Measurements from ENCODE around the gene NFE2L3.
"Not testable (repeated sequence)": the region's sequence is repeated elsewhere in the genome, so short reads cannot be mapped to it uniquely, and the experiment has no call there.

NFE2L3 gene

GRCh38 chr7:26166684-26167266, 14.8 kb downstream of the NFE2L3 start:
- DNase-seq (ENCODE audit: extremely low read depth in 1 of 2, low read depth in 1 of 2) = no peak

GRCh38 chr7:26167303-26167934, 15.4 kb downstream of the NFE2L3 start:
- no peak for DNase-seq (ENCODE audit: extremely low read depth in 1 of 2, low read depth in 1 of 2)

- DNase-seq (ENCODE audit: extremely low read depth in 1 of 2, low read depth in 1 of 2) = no peak
Measured at GRCh38 chr7:26168458-26169023, 16.5 kb downstream of the NFE2L3 start.

- no peak for DNase-seq (ENCODE audit: extremely low read depth in 1 of 2, low read depth in 1 of 2)
Measured at GRCh38 chr7:26169271-26169670, 17.3 kb downstream of the NFE2L3 start.

- no peak for DNase-seq (ENCODE audit: extremely low read depth in 1 of 2, low read depth in 1 of 2)
Measured at GRCh38 chr7:26170663-26171062, 18.7 kb downstream of the NFE2L3 start.

GRCh38 chr7:26171601-26172000, 19.6 kb downstream of the NFE2L3 start:
- DNase-seq (ENCODE audit: extremely low read depth in 1 of 2, low read depth in 1 of 2) = no peak

GRCh38 chr7:26172048-26172447, 20.1 kb downstream of the NFE2L3 start:
- DNase-seq (ENCODE audit: extremely low read depth in 1 of 2, low read depth in 1 of 2) = no peak

GRCh38 chr7:26175903-26176302, 23.9 kb downstream of the NFE2L3 start:
- not testable (repeated sequence) for DNase-seq (ENCODE audit: extremely low read depth in 1 of 2, low read depth in 1 of 2)

- DNase-seq (ENCODE audit: extremely low read depth in 1 of 2, low read depth in 1 of 2) = not testable (repeated sequence)
Measured at GRCh38 chr7:26176696-26177095, 24.7 kb downstream of the NFE2L3 start.

GRCh38 chr7:26177269-26177668, 25.3 kb downstream of the NFE2L3 start:
- DNase-seq (ENCODE audit: extremely low read depth in 1 of 2, low read depth in 1 of 2) = not testable (repeated sequence)

- no peak for DNase-seq (ENCODE audit: extremely low read depth in 1 of 2, low read depth in 1 of 2)
Measured at GRCh38 chr7:26178272-26178960, 26.4 kb downstream of the NFE2L3 start.

GRCh38 chr7:26179422-26179821, 27.4 kb downstream of the NFE2L3 start:
- DNase-seq (ENCODE audit: extremely low read depth in 1 of 2, low read depth in 1 of 2) = no peak

- no peak for DNase-seq (ENCODE audit: extremely low read depth in 1 of 2, low read depth in 1 of 2)
Measured at GRCh38 chr7:26179826-26180497, 28.0 kb downstream of the NFE2L3 start.

- no peak for DNase-seq (ENCODE audit: extremely low read depth in 1 of 2, low read depth in 1 of 2)
Measured at GRCh38 chr7:26180792-26181198, 28.8 kb downstream of the NFE2L3 start.

- no peak for DNase-seq (ENCODE audit: extremely low read depth in 1 of 2, low read depth in 1 of 2)
Measured at GRCh38 chr7:26181474-26182227, 29.7 kb downstream of the NFE2L3 start.

- no peak for DNase-seq (ENCODE audit: extremely low read depth in 1 of 2, low read depth in 1 of 2)
Measured at GRCh38 chr7:26182283-26182682, 30.3 kb downstream of the NFE2L3 start.

- DNase-seq (ENCODE audit: extremely low read depth in 1 of 2, low read depth in 1 of 2) = no peak
Measured at GRCh38 chr7:26182706-26183105, 30.7 kb downstream of the NFE2L3 start.

- no peak for DNase-seq (ENCODE audit: extremely low read depth in 1 of 2, low read depth in 1 of 2)
Measured at GRCh38 chr7:26183545-26184280, 31.7 kb downstream of the NFE2L3 start.

- DNase-seq (ENCODE audit: extremely low read depth in 1 of 2, low read depth in 1 of 2) = not testable (repeated sequence)
Measured at GRCh38 chr7:26184281-26185101, 32.5 kb downstream of the NFE2L3 start.

Data from stimulated activated CD8-positive, alpha-beta memory T cell treated with anti-CD3 and anti-CD28 coated beads, Interleukin-7, amount 100 ng/mL, for 48 hours (primary cell).